ENCODE measurements around the gene MAPK6. TPM values are rescaled to one million over a fixed set of nuclear protein-coding genes. Genes with fewer than 3 reads are reported as not detected.
"Not testable (repeated sequence)": the region's sequence is repeated elsewhere in the genome, so short reads cannot be mapped to it uniquely, and the experiment has no call there.

The MAPK6 gene
- total RNA-seq, 1 donor from 2014 or later = 67.2 TPM

DNA sequence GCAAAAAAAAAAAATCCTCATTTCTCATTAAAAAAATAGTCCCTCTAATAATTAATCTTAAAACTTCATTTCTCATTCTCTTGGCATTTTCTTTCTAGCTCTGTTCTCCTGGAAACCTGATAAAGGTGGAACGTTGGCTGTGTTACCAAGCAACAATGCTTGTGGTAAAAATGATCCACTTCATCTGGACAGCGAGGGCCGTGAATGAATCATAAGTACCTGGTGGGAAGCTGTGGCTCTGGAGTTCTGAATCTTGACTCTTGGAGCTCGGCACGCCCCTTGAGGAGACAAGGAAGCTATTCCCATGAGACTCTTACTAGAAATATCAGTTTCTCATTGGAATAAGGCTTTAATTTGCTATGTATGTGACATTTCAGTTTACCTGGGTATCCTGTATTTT, 61.0 kb downstream of the MAPK6 start:
- Histone ChIP-seq H3K4me3 (ENCODE audit: low read depth, low read length) (no peak overlapping the region), H3K36me3 (ENCODE audit: control insufficient read depth, insufficient read depth, low read length) (no peaks in the 10 kb centered on the region), H3K27me3 (ENCODE audit: control insufficient read depth, insufficient read depth, low read length) (no peaks in the 10 kb centered on the region)
- TF ChIP-seq CTCF (IDR thresholded peaks at IDR 0.05; ENCODE audit: insufficient read depth, low read length, poor library complexity, severe bottlenecking) = no peak
- peak; percentile 48 for DNase-seq (ENCODE audit: low read depth)

- H3K27me3 ChIP-seq (ENCODE audit: control insufficient read depth, insufficient read depth, low read length) = no peaks in the 10 kb centered on the region
- TF ChIP-seq CTCF (IDR thresholded peaks at IDR 0.05; ENCODE audit: insufficient read depth, low read length, poor library complexity, severe bottlenecking) = no peak
- H3K4me3 ChIP-seq (ENCODE audit: low read depth, low read length) = no peak overlapping the region
- DNase-seq (ENCODE audit: low read depth) = no peak
- H3K36me3 ChIP-seq (ENCODE audit: control insufficient read depth, insufficient read depth, low read length) = no peaks in the 10 kb centered on the region
Measured at GRCh38 chr15:52080706-52081392, 61.8 kb downstream of the MAPK6 start.

- no peaks in the 10 kb centered on the region for H3K27me3 ChIP-seq (ENCODE audit: control insufficient read depth, insufficient read depth, low read length)
- H3K36me3 ChIP-seq (ENCODE audit: control insufficient read depth, insufficient read depth, low read length) = no peaks in the 10 kb centered on the region
- no peak overlapping the region for H3K4me3 ChIP-seq (ENCODE audit: low read depth, low read length)
- no peak for DNase-seq (ENCODE audit: low read depth)
- TF ChIP-seq CTCF (IDR thresholded peaks at IDR 0.05; ENCODE audit: insufficient read depth, low read length, poor library complexity, severe bottlenecking) = no peak
Measured at GRCh38 chr15:52082197-52083036, 63.4 kb downstream of the MAPK6 start.

DNA sequence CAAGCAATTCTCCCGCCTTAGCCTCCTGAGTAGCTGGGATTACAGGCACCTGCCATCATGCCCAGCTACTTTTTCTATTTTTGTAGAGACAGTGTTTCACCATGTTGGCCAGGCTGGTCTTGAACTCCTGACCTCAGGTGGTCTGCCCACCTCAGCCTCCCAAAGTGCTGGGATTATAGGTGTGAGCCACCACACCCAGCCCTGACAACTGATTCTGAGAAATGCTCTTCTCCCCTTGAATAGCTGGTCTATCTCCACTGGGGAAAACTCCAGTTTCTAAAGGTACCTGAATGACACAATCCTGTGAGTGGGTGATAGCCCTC, 64.0 kb downstream of the MAPK6 start:
- not testable (repeated sequence) for H3K36me3 ChIP-seq (ENCODE audit: control insufficient read depth, insufficient read depth, low read length); DNase-seq (ENCODE audit: low read depth); H3K27me3 ChIP-seq (ENCODE audit: control insufficient read depth, insufficient read depth, low read length); H3K4me3 ChIP-seq (ENCODE audit: low read depth, low read length)

DNA sequence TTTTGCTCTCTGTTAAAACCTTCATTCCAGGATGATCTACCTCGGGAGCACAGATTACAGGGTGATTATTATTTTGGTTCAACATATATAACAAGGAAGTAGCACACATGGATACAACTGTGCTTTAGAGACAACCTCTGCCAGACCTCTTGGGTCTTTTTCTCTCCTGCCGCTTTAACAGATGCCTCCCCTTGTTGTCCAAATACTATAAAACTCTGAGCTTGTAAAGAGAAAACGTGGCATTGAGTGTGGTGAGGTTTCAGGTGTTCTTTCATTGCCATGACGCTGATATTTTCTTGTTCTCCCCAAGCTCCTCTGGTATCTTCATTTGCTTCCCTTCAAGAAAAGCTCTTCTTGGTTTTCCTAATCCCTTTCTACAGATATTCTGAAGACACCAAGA, 64.6 kb downstream of the MAPK6 start:
- Histone ChIP-seq H3K27me3 (ENCODE audit: control insufficient read depth, insufficient read depth, low read length) (no peaks in the 10 kb centered on the region), H3K36me3 (ENCODE audit: control insufficient read depth, insufficient read depth, low read length) (no peaks in the 10 kb centered on the region), H3K4me3 (ENCODE audit: low read depth, low read length) (no peak overlapping the region)
- DNase-seq (ENCODE audit: low read depth) = no peak
- TF ChIP-seq CTCF (IDR thresholded peaks at IDR 0.05; ENCODE audit: insufficient read depth, low read length, poor library complexity, severe bottlenecking) = no peak

DNA sequence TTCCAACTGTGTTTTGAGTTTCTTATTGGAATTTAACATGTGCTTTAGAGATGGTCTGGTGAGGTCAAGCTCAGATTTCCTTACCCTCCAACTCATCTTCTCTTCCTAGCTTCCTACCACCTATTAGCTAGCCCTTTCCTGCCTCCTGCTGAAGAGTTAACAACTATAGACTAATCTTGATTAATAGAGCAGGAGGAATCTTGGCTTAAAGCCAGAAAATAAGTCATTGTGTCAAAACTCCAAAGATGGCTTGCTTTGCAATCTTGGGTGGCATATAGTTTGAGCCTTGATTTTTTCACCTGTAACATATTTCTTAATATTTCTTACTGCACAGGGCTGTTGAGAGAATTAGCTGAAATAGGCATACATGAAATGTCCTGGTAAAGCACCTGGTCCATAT, 66.3 kb downstream of the MAPK6 start:
- no peak overlapping the region for H3K4me3 ChIP-seq (ENCODE audit: low read depth, low read length)
- no peaks in the 10 kb centered on the region for H3K27me3 ChIP-seq (ENCODE audit: control insufficient read depth, insufficient read depth, low read length)
- DNase-seq (ENCODE audit: low read depth) = no peak
- no peaks in the 10 kb centered on the region for H3K36me3 ChIP-seq (ENCODE audit: control insufficient read depth, insufficient read depth, low read length)
- no peak for TF ChIP-seq CTCF (IDR thresholded peaks at IDR 0.05; ENCODE audit: insufficient read depth, low read length, poor library complexity, severe bottlenecking)
